GM12864 (cell line): Measurements from ENCODE around the gene GIMAP1.

Experiments used
- DNase-seq: peaks from one replicate; pipeline ENCODE4 v3.0.0-alpha.2; 2011; ENCODE audit warnings: low read depth
- H3K4me3 ChIP-seq: 2 replicates; pipeline ENCODE4 v1.5.1; 2011; ENCODE audit warnings: mild to moderate bottlenecking, low read depth, low read length, control low read depth
- TF ChIP-seq, protein P1 (sequence below): IDR thresholded peaks from 2 replicates; pipeline ENCODE4 v1.5.1; 2011; ENCODE audit warnings: low read depth, mild to moderate bottlenecking, moderate library complexity, low read length, control low read depth, inconsistent platforms; ENCODE audit errors: missing control alignments

GIMAP1 gene

DNA sequence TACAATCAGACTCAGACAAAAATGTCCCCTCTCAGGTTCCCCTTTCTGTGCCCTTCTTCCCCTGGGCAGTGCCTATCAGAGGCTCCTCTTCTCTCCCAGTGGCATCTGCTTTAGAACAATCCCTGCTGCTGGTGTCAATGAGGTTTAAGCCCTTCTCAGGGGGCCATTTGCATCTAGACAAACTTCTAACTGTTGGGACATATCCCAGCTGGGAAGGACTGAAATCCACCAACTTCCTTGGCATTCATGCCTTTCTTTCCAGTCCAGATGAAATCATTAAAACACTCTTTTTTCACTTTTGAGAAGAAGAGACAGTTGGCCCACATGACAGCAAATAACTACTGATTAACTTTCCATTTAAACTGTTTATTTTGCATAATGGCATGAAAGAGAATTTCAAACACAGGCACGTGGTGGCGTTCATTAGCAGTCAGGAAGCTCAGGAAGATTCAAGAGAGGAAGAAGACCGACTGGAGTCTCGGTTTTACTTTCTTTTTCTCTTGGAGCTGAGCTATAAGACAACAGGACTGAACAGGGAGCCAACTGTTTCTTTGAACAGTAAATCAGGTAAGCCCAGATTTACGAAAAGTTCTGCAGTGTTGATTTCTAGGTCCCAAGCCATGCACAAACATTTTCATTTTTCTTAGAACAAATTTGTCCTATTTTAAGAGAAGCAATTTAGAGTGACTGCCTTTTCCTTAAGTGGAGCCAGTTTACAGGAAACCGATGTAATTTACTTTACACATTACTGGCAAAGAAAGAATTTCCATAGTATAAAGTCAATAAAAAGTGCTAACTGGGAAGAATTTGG, 31.0 kb upstream of the GIMAP1 start, which contains the start of gene GIMAP2:
TSS of gene GIMAP2 (plus strand) at position 488 of the 811 bp plus-strand sequence. CDS start 1,354 bp downstream, outside the sequence.
- TF ChIP-seq, protein P1, sequence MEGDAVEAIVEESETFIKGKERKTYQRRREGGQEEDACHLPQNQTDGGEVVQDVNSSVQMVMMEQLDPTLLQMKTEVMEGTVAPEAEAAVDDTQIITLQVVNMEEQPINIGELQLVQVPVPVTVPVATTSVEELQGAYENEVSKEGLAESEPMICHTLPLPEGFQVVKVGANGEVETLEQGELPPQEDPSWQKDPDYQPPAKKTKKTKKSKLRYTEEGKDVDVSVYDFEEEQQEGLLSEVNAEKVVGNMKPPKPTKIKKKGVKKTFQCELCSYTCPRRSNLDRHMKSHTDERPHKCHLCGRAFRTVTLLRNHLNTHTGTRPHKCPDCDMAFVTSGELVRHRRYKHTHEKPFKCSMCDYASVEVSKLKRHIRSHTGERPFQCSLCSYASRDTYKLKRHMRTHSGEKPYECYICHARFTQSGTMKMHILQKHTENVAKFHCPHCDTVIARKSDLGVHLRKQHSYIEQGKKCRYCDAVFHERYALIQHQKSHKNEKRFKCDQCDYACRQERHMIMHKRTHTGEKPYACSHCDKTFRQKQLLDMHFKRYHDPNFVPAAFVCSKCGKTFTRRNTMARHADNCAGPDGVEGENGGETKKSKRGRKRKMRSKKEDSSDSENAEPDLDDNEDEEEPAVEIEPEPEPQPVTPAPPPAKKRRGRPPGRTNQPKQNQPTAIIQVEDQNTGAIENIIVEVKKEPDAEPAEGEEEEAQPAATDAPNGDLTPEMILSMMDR: no peak
- peak; percentile 66 for DNase-seq
- peak within 1 kb of the TSS; percentile 62 for H3K4me3 ChIP-seq

DNA sequence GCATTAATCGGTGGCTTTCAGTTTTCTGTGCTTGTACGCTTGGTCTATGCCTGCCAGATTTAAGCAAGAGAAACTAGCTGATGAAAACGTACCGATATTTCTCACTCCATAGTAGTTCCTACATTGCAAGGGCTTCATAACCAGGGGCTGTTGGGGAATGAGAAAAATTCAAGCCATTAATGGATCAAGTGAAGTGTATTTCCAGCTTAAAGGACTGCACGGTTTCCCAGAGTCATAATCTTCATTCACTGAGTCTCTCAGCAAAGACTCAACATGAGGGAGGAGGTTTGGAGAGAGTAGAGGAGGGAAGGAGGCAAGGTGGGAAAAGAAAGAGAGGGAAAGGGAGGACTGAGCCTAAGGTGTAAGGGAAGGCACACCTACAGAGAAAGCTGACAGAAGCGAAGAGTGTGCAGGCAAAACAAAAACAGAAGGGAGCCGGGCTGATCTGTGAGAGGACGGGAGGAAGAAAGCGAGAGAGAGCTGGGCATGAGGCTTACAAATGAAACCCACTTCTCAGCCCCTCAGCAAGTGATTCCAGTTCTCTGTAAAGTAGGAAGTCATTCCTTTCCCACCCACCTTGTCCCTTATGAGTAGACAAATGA, 30.3 kb upstream of the GIMAP1 start:
- DNase-seq: no peak
- H3K4me3 ChIP-seq: peak overlapping the region; percentile 62
- TF ChIP-seq, protein P1: no peak

DNA sequence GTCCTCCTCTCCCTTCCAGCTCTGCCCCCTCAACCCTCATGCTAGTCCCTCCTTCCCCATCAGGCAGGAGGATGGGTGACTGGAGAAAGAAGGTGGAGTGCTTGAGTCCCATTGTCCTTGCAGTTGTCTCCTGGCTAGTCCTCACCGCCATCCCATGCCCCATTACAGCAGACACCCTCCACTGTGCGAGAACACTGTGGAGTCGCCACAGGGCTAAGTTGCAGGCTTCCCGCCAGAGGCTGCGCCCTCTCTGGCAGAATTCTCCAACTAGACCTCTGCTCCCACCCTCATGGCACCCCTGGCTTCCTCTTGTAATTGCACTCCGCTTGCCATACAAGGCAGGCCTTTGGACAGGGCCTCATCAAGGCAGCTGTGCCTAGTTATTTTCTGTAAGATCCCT, 27.8 kb upstream of the GIMAP1 start:
- DNase-seq: no peak
- no peak overlapping the region for H3K4me3 ChIP-seq
- TF ChIP-seq, protein P1: no peak

DNA sequence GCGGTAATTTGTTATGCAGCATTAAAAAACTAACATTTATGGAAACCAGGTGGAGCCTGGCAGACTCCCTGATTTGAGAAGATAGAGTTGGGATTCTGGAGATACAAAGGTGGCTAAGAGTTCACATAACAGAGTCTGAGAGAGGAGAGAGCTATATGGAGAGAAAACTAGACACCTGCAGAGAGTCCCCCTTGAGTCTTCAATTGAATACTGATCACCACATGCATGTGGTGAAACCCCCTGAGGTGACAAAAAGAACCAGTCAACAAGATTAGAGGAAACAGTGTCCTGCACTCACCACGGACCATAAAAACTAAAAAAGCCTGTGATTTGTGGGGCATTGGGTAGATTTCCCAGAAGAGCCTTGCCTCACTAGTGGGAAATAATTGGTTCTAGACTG, 20.8 kb upstream of the GIMAP1 start:
- H3K4me3 ChIP-seq: no peak overlapping the region
- DNase-seq: no peak
- TF ChIP-seq, protein P1: no peak

DNA sequence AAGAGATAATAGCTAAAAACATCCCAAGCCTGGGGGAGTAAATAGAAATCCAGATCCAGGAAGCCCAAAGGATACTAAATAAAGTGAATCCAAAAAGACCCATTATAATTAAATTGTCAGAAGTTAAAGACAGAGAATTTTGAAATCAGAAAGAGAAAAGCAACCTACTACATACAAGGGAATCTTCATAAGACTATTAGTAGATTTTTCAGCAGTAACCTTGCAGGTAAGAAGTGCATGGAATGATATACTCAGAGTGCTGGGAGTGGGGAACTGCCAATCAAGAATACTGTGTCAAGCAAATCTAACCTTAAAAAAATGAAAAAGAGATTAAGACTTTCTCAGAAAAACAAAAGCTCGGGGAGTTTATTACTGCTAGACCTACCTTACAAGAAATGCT, 13.2 kb upstream of the GIMAP1 start:
- TF ChIP-seq, protein P1: no peak
- H3K4me3 ChIP-seq: no peak overlapping the region
- DNase-seq: no peak

DNA sequence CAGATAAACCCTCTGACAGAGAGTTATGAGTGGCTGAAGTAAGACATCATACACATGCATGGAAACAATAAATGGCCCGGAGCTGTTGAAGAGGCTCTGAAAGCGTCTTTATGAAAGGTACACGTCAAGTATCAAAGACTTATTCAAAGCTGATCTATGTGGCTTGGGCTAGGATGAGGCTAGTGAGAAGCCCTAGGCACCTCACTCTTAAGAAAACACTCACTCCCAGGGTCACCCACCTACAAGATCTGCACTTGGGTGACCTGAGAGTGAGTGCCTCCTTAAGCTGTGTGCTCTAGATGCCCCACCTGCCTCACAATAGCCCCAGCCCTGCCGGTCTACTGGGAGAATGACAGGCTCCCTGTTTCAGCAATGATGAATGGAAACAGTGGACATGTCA, 1.1 kb upstream of the GIMAP1 start:
- TF ChIP-seq, protein P1: no peak

More for the DNA sequence above, 1.1 kb upstream of the GIMAP1 start:
- no peak overlapping the region for H3K4me3 ChIP-seq
- no peak for DNase-seq
